GM18526 (cell line): ENCODE data around the gene TRIM24.

Experiments
- POLR2A ChIP-seq: IDR thresholded peaks from 3 replicates; pipeline ENCODE4 v1.6.1; 2011; ENCODE audit not compliant: insufficient read length; ENCODE audit errors: extremely low read depth

Gene TRIM24

GRCh38 chr7:138483531-138483930 is 23.5 kb downstream of the TRIM24 start:
- TF ChIP-seq POLR2A, result no peak

DNA sequence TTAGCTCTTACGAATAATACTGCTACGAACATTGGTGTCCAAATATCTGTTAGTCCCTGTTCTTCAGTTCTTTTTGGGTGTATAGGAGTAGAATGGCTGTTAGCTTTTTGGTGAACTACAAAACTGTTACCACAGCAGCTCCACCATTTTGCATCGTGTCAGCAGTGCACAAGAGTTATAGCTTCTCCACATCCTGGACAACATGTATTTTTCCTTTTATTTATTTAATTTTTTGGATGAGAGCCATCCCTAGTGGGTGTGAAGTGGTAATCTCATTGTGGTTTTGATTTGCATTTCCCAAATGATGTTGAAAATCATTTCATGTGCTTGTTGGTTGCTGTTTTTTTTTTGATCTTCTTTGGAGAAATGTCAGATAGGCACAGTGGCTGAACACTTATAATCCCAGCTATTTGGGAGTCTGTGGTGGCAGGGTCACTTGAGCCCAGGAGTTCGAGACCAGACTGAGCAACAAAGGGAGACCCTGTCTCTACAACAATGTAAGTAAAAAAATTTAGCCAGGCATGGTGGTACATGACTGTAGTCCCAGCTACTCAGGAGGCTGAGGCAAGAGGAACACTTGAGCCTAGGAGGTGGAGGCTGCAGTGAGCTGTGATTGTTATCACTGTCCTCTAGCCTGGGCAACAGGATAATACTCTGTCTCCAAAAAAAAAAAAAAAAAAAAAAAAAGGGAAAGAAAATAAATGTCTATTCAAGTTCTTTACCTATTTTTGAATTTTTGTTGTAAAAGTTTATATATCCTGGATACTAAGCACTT is 31.7 kb downstream of the TRIM24 start:
- no peak for TF ChIP-seq POLR2A

DNA sequence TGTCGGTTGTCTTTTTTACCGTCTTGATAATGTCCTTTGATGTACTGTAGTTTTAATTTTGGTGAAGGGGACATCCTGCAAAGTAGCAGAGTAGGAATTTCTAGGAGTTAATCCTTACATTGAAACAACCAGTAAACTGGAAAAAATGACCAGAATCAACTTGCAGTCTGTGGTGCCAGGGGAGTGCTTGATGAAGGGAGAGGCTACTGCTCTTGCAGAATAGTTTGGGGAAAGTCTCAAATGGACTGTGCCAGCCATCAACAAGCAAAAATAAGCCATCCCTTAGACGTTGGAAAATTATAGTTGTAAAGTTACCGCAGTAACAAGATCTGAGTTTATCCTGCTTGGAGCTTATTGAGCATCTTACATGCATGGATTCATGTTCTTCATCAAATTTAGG is 32.4 kb downstream of the TRIM24 start:
- TF ChIP-seq POLR2A, result no peak

DNA sequence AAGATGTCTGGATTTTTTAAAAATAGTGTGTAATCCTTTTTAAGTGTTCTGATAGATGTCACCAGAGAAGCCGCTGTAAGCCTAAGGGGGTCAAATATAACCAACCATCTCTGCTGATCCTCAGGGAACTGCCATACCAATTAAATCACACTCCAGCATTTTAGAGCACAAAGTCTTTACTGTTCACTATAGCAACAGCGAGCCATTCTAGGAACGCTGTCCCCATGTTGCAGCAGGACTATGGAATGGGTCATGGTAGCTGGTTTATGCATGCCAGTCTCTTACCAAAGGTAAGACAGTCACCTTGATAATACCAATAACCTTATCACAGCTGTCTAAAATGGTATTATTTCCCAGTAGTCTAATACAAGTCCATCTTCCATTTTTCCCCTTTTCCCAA is 33.5 kb downstream of the TRIM24 start:
- TF ChIP-seq POLR2A, result no peak

DNA sequence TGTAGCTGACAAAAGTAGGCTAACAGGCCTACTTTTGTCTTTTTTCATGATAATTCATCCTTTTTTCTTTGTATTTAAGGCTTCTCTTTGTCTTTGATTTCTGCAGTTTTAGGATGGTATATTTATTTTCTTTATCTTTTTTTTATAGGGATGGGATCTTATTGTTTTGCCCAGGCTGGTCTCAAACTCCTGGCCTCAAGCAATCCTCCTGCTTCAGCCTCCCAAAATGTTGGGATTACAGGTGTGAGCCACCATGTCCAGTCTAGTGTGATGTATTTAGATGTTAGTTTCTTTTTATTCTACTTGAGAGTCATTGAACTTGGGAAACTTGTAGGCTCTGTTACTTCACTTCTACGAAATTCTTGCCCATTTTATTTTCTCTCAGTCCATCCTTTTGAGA is 35.4 kb downstream of the TRIM24 start:
- no peak for TF ChIP-seq POLR2A

- TF ChIP-seq POLR2A, result no peak
Measured at GRCh38 chr7:138499340-138499739, 39.3 kb downstream of the TRIM24 start.

- no peak for TF ChIP-seq POLR2A
Measured at GRCh38 chr7:138500892-138501291, 40.8 kb downstream of the TRIM24 start.

GRCh38 chr7:138502023-138502767 is 42.1 kb downstream of the TRIM24 start:
- TF ChIP-seq POLR2A, result no peak

DNA sequence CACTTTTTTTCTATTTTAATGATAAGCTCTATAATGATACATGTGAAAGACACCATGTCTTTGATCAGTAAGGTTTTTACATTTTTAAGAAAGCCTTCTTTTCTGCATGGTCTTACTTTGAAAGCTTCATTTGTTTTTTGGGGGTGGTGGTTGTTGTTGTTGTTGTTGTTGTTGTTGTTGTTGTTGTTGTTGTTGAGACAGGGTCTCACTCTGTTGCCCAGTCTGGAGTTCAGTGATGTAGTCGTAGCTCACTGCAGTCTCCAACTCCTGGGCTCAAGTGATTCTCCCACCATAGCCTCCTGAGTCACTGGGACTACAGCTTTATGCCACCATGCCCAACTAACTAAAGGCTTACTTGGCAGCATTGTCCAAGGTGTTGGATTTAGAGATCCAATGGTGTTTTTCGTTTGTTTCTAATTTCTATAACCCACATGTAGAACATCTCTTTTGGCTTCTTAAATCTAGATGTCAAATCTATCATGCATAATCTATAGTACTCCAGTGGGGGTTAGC is 45.4 kb downstream of the TRIM24 start:
- TF ChIP-seq POLR2A, result no peak

GRCh38 chr7:138506764-138507163 is 46.7 kb downstream of the TRIM24 start:
- no peak for TF ChIP-seq POLR2A

- no peak for TF ChIP-seq POLR2A
Measured at GRCh38 chr7:138510003-138510402, 49.9 kb downstream of the TRIM24 start.

- no peak for TF ChIP-seq POLR2A
Measured at GRCh38 chr7:138512092-138512858, 52.2 kb downstream of the TRIM24 start.

DNA sequence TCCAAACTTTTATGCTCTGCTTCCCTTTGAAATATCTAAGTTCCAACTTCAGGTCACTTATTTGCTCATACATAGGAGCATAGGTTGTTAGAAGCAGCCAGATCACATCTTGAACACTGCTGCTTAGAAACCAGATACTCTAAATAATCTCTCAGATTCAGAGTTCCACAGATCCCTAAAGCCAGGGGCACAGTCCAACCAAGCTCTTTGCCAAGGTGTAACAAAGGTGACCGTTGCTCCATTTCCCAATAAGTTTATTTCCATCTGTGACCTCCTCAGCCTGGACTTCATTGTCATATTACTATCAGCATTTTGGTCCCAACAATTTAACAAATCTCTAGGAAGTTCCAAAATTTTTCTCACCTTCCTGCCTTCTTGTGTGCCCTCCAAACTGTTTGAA is 52.8 kb downstream of the TRIM24 start:
- no peak for TF ChIP-seq POLR2A

GRCh38 chr7:138513344-138513871 is 53.3 kb downstream of the TRIM24 start:
- TF ChIP-seq POLR2A, result no peak

- TF ChIP-seq POLR2A, result no peak
Measured at GRCh38 chr7:138514044-138514443, 54.0 kb downstream of the TRIM24 start.
